Daoy (cell line): ENCODE data around the gene GABPB1. TPM values are rescaled to one million over a fixed set of nuclear protein-coding genes. Genes with fewer than 3 reads are reported as not detected.

ENCODE experiments used
- DNase-seq: peaks from one replicate; pipeline ENCODE4 v3.0.0-alpha.2; 2015; ENCODE audit warnings: low read depth
- total RNA-seq: library from RNA; depleted of rRNA; stranded (reverse); fragments of >200 nt; shearing (Covaris generic); gene quantifications from 2 replicates; pipeline ENCODE4 v1.2.3, GENCODE V29; 2014

Gene GABPB1
- total RNA-seq, 1 experiment from 2014 or later: 75.3 TPM

DNA sequence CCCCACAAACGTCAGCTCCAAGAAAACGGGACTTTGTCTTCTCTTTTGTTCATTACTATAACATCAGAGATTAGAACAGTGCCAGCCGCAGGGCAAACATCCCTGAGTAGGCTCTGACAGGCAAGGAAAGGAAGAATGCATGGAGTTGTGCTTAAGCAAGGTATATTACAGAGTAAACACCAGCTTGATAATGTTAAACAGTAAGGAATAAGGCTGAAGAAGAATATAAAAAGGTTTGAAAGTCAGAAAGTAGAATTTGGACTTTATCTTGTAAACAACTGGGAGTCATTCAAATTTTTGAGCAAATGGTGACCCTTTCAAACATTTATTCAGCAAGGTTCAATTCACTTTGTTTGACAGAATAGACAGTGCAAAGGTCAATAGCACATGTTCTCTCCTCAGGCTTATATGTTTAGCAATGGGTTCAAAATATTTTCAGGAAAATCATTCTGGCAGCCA lies 11.0 kb downstream of the GABPB1 start:
- DNase-seq: no peak

DNA sequence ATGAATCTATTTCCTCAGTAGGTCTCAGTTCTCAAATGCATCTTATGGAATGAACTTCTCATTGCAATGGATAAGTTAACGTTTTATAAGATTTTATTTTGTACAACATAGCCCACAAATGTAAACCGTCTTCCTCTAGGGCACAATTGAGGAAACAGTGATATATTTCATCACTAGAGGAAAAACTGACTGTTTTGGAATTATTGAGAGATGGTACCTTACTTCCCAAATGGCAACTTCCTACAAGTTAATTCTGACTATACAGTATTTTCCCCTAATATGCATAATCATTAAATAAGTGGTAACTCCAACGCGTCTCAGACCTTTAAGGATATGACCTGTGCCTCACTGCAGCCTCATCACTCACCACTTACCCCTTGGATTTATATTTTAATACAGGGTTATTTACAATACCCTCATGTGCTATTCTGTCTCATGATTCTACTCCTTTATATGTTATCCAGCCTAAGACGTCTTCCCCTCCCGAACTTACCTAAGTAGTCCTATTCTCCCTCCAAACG lies 13.3 kb downstream of the GABPB1 start:
- no peak for DNase-seq

DNA sequence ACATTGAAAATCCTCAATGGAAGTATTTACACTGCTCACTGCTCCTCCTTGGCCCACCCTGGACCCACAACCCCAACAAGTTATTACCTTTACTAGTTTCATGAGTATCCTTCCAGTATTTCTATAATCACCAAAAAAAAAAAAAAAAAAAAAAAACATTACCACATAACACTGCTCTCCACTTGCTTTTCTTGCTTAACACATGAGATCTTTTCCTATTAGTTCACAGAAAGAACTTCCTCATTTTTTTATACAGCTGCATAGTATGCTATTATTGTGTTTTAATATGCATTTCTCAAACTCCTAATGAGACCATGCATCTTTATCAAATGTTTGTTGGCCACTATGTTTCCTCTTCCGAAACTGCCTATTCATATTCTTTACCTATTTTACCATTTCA lies 14.6 kb downstream of the GABPB1 start:
- DNase-seq: no peak

DNA sequence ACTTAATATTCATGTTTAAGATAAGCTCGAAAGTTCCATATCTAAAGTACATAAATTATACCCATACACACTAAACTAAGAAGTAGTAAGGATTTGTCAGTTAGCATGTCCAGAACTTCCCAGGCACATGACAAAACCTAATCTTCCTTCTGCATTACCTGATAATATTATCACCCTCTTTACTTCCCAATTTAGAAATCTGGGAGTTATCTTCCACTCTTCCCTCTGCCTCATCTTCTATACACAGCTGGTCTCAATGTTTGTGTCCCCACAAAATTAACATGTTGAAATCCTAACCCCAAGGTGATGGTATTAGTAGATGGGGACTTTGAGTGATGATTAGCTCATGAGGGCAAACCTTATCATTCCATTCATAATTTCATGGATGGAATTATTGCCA lies 15.3 kb downstream of the GABPB1 start:
- no peak for DNase-seq

DNA sequence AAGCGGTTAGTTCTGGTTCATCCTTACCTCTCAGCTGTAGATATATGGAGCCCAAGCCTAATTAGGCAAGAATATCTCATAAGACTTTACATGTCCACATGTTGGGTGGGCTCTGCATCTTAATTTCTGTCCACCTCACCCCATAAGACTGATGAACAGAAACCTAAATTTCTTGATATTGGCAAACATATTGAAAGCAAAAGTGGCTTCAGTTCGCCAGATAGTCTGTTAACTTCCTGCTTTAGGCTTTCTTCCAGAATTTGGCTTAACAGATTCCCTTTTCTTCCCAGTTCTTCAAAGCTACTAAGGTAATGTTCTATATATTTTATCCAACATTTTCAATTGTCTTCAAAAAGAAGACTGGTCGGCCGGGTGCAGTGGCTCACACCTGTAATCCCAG lies 19.7 kb downstream of the GABPB1 start:
- no peak for DNase-seq

DNA sequence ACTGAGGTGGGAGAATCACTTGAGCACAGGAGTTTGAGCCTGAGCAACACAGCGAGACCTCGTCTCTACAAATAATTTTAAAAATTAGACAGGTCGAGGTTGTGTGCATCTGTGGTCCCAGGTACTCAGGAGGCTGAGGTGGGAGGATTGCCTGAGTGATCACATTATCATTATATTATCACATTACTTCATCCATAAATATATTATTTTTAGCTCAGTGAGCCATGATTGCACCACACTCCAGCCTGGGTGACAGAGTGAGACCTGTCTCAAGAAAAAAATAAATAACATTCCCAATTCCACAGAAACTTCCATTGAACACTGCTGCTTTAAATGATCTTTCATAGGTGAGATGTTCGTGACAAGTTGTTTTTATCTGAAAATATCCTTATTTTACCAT lies 21.8 kb downstream of the GABPB1 start:
- no peak for DNase-seq

DNA sequence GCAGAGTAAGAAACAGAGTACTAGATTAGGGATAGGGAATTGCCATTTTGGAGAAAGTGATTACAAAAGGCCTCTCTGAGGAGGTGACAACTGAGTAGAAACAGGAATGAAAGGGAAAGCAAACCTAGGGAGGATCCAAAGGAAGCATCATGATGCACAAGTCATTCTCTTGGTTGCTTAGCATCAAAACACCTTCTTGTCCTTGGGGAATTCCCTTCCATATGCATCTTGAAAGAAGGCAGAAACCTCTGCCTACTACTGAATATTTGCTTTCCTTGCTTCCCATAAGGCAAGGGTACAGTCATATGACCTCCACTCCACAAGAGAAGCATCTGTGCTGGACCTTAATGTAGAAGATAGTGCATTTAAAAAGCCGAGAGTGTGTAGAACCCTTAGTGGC lies 24.1 kb downstream of the GABPB1 start:
- DNase-seq: no peak

DNA sequence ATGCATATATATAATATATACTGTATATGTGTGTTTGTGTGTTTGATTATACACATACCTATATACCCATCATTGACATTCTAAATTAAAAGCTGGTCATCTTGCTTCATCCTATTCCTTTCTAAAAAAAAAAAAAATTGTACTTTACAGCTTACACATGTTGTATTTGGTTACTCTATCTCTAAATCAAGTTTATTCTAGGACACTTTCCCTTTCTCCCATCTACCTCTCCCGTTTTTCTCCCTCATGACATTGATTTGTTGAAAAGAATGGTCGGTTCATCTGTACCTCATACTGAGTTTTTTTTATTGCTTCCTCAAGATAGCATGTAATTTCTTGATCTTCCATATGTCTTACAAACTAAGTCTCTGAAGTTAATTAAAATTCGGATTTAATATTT lies 26.9 kb downstream of the GABPB1 start:
- DNase-seq: no peak

DNA sequence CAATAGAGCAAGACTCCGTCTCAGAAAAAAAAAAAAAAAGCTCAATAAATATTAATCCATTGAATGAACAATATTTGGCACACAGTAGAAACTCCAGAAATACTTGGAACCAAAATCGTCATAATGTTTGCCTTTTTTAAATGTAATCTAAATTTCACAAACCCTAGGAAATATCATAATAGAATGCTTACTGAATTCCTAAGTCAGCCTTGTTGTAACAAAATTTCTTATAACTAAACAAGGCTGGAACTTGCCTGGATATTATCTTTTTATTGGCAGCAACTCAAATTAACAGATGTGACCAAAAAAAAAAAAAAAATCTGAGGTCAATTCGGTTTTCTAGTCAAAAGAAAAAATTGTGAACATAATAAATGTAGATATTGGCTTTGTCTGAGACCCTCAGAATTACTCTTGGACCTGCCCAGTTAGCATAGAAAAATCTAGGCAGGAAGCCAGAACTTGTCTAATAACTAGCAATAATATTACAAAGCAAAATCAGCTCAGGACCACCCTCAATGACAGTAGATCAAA lies 33.3 kb downstream of the GABPB1 start:
- no peak for DNase-seq

DNA sequence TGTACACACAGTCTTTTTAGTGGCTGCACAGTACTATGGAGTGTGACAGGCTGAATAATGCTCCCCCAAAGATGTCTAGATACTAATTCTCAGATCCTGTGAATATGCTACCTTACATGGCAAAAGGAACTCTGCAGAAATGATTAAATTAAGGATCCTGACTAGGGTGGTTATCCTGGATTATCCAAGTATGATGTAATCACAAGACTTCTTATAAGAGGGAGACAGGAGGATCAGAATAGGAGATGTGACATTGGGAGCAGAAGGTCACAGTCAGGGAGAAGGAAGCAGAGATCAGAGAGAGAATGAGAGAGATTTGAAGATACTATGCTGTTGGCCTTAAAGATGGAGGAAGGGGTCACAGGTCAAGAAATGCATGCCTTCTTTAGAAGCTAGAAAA lies 34.5 kb downstream of the GABPB1 start:
- DNase-seq: no peak

DNA sequence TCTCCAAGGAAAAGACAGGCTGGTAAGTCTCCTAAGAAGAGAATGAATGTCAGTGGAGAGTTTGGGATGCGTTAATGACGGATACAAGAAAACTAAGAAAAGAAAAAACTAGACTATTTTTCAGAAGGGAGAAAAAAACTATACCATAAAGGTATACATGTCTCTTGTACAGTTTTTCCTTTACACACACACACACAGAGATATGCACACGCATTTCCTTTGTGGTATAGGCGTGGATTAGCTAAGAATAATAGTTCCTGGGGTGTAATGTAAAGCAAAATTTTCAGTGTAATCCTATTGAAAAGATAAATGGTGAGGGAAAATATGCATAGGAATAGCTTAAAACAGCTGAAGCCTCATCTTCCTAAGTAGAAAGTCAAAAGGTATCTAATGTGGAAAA lies 36.3 kb downstream of the GABPB1 start:
- DNase-seq: no peak

DNA sequence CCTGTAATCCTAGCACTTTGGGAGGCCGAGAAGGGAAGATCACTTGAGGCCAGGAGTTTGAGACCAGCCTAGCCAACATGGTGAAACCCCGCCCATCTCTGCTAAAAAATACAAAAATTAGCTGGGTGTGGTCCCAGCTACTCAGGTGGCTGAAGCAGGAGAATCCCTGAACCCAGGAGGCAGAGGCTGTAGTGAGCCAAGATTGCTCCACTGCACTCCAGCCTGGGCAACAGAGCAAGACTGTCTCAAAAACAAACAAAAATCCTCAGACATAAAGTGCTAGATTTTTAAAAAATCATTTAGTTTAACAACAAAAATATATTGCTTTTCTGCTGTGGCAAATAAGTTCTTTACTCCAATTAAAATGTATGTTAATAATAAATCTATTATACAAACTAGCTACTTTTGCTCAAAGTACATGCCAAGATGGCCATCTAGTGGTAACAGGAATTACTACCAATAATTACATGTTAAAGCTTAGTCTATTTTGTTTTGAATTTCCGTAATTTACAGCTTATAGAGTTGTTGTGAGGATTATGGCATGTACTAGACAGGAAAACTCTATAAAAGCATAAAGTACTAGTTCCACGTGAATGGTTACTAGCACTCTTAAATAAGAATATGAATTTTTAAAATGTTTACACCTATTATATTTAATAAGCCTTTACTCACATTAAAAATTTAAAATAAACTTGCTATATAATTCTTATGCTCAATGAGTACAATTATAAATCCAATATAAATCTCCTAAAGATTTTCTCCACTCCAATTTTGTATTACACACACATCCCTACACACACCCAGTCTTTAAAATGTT lies 39.0 kb downstream of the GABPB1 start:
- DNase-seq: peak; percentile 35

DNA sequence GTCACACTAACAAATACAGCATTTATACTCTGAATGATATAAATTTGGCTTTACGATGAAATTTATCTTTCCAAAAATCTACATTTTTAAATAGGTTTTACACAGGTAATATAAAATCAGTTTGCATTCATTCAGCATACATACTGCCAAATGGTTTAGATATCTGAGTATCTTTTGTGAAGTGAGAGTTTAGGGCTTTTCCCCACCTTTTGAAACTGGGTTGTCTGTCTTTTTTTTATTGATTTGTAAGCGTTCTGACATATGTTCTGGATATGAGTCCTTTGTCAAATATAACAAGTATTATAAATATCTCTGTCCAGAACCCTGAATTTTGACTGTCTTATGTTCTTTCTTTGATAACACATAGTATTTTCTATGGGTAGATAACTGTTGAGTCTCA lies 42.4 kb downstream of the GABPB1 start:
- no peak for DNase-seq

DNA sequence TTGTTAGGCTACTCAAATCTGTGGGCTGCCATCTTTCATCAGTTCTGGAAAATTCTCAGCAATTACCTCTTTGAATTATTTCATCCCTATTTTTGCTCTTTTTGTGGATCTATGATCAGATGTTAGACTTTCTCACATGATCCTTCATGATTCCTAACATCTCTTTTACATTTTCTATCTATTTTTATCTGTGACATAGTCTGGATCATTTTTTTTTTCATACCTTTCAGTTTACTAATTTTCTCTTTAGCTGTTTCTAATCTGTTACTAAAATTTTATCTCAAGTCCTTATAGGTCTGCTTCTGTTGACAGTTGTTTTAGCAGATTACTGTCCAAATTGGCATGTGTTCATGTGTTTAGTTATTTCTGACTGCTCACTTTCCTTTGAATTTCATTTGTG lies 47.2 kb downstream of the GABPB1 start:
- no peak for DNase-seq

DNA sequence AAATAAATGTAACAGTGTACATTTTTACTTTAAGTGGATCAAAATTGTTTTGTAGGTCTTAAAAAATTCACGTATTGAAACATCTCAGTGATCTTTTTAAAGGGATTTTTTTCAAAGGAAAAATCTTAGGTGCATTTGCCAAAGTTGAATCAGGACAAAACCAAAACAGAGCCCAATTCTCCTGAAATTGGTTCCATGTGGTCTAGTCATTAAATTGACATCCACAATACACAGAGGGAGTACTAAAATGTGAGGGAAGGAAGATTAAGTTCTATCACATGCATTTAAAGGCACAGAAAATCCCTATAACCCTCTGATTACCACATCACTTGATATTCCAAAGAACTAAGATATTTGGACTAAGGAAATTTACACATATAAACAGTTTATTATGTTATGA lies 50.2 kb downstream of the GABPB1 start:
- DNase-seq: no peak

DNA sequence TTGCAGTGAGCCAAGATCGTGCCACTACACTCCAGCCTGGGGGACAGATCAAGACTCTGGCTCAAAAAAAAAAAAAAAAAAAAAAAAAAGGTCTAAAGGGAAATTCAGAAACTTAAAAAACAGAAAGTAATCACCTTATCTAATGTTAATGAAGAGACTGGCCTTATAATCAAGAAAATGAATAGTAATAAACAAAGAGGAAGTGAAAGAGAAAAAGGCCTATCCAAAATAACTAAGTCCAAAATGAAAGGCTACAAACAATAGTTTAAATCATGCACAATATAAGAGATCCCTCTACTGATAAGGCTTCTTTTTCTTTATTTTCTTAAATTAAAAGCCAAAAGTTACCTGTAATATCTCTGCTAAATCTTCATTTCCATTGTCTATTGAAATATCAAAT lies 52.4 kb downstream of the GABPB1 start:
- no peak for DNase-seq

DNA sequence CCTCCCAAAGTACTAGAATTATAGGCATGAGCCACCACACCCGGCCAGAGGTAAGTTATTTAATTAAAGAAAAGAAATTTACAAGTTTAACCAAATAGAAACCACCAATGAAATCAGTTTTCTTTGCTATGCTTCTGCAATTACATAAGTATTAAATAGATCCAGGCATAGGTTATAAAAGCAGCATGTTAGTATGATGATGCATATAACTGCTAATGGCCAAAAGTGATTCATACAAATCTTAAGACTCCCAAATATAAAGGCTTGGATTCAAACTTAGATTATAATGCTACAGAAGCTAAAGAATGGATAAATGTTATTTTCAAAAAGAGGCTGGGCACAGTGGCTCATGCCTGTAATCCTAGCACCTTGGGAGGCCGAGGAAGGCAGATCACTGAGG lies 56.7 kb downstream of the GABPB1 start:
- DNase-seq: no peak

DNA sequence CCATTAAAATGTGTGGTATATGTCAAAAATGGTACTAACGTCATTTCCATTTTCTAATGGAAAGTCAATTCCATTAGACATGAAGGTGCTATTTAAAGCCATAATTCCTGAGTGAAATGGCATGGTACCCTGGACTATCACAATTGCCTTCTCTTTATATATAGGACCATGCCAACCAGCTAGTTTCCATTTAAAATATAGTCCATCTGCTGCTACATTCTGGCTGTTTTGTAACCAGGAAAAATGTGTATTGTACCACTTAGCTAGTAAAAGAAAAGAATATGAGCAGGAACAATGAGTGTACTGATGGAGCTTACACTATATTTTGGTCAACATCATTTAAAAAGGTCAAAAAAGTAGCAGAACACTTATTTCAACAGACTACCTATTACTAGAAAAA lies 59.0 kb downstream of the GABPB1 start:
- DNase-seq: no peak

DNA sequence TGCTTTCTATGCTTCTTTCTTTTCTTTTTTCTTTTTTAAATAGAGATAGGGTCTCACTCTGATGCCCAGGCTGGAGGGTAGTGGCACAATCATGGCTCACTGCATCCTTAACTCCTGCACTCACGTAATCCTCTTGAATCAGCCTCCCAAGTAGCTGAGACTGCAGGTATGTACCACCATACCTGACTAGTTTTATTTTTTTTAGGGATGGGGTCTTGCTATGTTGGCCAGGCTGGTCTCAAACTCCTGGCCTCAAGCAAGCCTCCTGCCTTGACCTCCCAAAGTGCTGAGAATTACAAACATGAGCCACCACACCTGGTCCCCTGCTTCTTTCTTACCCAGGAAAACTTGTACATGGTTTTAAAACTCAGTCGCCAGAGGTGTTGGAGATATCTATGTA lies 65.2 kb downstream of the GABPB1 start:
- no peak for DNase-seq

DNA sequence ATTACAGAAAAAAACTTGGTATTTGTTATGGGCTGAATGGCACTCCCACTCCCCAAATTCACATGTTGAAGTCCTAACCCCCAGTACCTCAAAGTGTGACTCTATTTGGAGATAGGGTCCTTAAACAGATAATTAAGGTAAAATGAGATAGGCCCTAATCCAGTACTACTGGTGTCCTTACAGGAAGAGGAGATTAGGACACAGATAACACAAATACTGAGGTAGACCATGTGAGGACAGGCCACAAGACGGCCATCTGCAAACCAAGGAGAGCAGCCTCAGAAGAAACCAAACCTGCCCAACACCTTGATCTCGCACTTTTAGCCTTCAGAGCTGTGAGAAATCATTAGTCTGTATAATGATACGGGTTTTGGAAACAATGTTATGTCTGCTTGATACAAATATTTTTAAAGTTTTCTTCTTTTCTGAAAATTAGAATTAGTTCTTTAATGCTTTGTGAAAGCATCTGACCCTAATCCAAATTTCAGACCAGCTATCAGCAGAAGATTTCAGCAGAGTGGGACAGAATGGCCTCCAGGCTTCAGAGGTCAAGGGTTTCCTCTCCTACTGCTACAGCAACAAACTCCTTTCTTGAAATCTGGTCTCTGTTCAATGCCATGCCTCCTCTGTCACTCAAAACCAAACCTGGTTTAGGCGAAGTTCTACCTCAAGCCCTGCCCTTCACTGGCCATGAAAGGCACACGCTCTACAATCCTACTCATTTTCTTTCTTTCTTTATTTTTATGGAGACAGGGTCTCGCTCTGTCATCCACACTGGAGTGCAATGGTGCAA lies 67.5 kb downstream of the GABPB1 start:
- no peak for DNase-seq

DNA sequence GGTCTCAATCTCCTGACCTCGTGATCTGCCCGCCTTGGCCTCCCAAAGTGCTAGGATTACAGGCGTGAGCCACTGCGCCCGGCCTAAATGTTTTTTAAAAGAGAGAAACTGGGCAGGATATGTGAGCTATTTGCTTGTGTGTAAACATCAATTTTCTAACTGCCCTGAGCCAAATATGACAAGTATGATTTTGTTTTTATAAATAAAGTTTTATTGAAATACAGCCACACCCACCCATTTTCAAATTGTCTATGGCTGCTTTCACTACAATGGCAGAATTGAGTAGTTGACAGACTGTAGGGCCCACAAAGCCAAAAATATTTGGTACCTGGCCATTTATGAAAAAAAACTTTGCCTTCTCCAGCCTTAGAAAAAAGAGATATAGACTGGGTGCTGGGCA lies 73.6 kb downstream of the GABPB1 start:
- DNase-seq: no peak

DNA sequence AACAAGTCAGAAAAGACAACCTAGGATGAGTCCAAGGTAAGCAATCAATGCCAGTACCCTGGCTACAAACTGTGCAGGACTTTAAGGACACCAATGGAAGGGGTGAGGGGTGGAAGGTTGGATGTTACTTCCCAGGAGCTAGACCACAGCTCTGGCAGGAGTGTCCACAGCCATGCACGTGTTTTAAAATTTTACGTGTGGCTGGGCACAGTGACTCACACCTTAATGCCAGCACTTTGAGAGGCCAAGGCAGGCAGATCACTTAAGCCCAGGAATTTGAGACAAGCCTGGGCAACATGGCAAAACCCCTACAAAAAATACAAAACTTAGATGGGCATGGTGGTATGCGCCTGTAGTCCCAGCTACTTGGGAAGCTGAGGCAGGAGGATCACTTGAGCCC lies 74.7 kb downstream of the GABPB1 start:
- DNase-seq: peak; percentile 42

DNA sequence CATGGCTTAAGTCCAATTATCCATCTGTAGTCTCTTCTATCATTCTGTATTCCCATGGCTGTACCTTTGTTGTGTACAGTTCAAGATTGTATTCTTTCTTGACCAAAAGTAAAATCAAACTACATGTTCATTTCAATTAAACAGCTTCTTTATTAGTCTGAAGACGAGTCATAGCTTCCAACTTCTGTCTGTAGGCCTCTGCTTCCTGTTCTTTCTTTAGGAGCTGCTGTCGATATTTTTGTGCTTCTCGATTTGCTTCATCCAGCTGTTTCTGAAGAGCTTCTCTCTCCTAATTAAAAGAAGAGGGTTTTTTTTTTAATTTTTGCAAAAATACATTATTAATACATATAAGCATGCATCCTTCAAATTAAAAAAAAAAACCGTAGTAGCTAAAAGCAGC lies 76.5 kb downstream of the GABPB1 start:
- no peak for DNase-seq
